ENCODE data around the gene LPGAT1. TPM values are rescaled to one million over a fixed set of nuclear protein-coding genes. Genes with fewer than 3 reads are reported as not detected.

LPGAT1 gene
- total and polyA plus RNA-seq, 2 of the 13 experiments (the other 11 are each of a cell fraction or from before 2014, with no cell fraction given), result 12.1 to 48.3 TPM

DNA sequence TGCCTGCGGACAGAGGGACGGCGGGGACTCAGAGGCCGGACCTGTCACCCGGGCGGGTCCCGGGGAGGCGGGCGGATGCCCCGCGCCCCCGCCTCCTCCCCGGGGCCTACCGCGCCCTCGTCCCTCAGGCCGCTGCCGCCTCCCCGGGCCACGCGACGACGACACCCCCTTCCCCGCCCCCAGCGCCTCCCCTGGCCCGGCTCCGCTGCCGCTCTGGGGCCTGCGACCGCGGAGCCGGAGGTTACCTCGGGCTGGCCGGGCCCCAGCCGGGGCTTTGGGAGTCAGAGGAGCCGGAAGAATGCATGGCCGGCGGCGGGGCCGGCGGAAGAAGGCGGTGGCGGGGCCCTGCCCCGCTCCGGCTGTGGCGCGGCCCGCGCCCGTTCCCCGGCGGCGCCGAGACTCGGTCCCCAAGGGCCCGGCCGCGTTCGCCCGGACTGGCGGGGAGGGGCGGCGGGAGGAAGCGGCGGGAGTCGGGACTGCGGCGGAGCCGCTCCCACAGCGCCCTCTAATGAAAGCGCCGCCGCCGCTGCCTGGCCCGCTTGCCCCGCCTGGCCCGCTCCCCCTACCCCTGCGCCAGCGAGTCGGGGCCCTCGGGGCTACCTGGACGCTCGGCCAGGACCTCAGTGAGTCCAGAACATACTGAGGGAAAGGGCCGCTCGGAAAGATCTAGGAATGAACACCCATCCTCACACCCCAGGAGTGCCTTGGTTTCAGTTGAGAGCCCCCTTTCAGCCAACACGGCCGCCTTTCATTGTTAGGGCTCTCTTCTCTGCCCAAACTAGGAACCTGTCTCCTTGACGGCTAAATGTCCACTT is at the start of gene LPGAT1 (continued):
- TF ChIP-seq, protein P1, sequence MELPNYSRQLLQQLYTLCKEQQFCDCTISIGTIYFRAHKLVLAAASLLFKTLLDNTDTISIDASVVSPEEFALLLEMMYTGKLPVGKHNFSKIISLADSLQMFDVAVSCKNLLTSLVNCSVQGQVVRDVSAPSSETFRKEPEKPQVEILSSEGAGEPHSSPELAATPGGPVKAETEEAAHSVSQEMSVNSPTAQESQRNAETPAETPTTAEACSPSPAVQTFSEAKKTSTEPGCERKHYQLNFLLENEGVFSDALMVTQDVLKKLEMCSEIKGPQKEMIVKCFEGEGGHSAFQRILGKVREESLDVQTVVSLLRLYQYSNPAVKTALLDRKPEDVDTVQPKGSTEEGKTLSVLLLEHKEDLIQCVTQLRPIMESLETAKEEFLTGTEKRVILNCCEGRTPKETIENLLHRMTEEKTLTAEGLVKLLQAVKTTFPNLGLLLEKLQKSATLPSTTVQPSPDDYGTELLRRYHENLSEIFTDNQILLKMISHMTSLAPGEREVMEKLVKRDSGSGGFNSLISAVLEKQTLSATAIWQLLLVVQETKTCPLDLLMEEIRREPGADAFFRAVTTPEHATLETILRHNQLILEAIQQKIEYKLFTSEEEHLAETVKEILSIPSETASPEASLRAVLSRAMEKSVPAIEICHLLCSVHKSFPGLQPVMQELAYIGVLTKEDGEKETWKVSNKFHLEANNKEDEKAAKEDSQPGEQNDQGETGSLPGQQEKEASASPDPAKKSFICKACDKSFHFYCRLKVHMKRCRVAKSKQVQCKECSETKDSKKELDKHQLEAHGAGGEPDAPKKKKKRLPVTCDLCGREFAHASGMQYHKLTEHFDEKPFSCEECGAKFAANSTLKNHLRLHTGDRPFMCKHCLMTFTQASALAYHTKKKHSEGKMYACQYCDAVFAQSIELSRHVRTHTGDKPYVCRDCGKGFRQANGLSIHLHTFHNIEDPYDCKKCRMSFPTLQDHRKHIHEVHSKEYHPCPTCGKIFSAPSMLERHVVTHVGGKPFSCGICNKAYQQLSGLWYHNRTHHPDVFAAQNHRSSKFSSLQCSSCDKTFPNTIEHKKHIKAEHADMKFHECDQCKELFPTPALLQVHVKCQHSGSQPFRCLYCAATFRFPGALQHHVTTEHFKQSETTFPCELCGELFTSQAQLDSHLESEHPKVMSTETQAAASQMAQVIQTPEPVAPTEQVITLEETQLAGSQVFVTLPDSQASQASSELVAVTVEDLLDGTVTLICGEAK (IDR thresholded peaks at IDR 0.05), result no peak
- TF ChIP-seq, protein P1 (CRISPR knock-in tag; IDR thresholded peaks at IDR 0.05), result no peak
- TF ChIP-seq ZFP82 (CRISPR knock-in tag; IDR thresholded peaks at IDR 0.05; ENCODE audit: borderline replicate concordance) (no peak), JUN (CRISPR knock-in tag; IDR thresholded peaks at IDR 0.05) (no peak), SETDB1 (CRISPR knock-in tag; IDR thresholded peaks at IDR 0.05; ENCODE audit: borderline replicate concordance) (no peak), ZMYM2 (CRISPR knock-in tag; IDR thresholded peaks at IDR 0.05) (peak; percentile 22; the same call in 1 of the 2 replicates), PHB2 (IDR thresholded peaks at IDR 0.05; ENCODE audit: partially characterized antibody) (no peak), TARDBP (CRISPR knock-in tag; IDR thresholded peaks at IDR 0.05) (no peak), ZBTB38 (CRISPR knock-in tag; IDR thresholded peaks at IDR 0.05) (no peak; the same call in 1 of the 2 replicates), NFKBIZ (CRISPR knock-in tag; IDR thresholded peaks at IDR 0.05) (no peak), ZNF501 (CRISPR knock-in tag; IDR thresholded peaks at IDR 0.05) (no peak), REPIN1 (CRISPR knock-in tag; IDR thresholded peaks at IDR 0.05; ENCODE audit: borderline replicate concordance, low read depth) (no peak), PHF8 (CRISPR knock-in tag; IDR thresholded peaks at IDR 0.05) (peak; percentile 43), NFRKB (IDR thresholded peaks at IDR 0.05) (no peak), ZNF746 (CRISPR knock-in tag; IDR thresholded peaks at IDR 0.05) (no peak)
- TF ChIP-seq, protein P2, sequence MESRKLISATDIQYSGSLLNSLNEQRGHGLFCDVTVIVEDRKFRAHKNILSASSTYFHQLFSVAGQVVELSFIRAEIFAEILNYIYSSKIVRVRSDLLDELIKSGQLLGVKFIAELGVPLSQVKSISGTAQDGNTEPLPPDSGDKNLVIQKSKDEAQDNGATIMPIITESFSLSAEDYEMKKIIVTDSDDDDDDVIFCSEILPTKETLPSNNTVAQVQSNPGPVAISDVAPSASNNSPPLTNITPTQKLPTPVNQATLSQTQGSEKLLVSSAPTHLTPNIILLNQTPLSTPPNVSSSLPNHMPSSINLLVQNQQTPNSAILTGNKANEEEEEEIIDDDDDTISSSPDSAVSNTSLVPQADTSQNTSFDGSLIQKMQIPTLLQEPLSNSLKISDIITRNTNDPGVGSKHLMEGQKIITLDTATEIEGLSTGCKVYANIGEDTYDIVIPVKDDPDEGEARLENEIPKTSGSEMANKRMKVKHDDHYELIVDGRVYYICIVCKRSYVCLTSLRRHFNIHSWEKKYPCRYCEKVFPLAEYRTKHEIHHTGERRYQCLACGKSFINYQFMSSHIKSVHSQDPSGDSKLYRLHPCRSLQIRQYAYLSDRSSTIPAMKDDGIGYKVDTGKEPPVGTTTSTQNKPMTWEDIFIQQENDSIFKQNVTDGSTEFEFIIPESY (CRISPR knock-in tag; IDR thresholded peaks at IDR 0.05), result no peak
- TF ChIP-seq, protein P3, sequence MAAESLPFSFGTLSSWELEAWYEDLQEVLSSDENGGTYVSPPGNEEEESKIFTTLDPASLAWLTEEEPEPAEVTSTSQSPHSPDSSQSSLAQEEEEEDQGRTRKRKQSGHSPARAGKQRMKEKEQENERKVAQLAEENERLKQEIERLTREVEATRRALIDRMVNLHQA (CRISPR knock-in tag; IDR thresholded peaks at IDR 0.05), result no peak
- TF ChIP-seq, protein P4, sequence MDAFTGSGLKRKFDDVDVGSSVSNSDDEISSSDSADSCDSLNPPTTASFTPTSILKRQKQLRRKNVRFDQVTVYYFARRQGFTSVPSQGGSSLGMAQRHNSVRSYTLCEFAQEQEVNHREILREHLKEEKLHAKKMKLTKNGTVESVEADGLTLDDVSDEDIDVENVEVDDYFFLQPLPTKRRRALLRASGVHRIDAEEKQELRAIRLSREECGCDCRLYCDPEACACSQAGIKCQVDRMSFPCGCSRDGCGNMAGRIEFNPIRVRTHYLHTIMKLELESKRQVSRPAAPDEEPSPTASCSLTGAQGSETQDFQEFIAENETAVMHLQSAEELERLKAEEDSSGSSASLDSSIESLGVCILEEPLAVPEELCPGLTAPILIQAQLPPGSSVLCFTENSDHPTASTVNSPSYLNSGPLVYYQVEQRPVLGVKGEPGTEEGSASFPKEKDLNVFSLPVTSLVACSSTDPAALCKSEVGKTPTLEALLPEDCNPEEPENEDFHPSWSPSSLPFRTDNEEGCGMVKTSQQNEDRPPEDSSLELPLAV (CRISPR knock-in tag; conservative IDR thresholded peaks at IDR 0.05; ENCODE audit: low read depth), result no peak

Data from HepG2 (cell line).